WERI-Rb-1 (cell line): ENCODE data around the gene MS4A18.

Source experiments
- DNase-seq: peaks from one replicate; pipeline ENCODE4 v3.0.0-alpha.2; 2020
- H3K27ac ChIP-seq: fragments of 250-450 bp; sonication (Bioruptor Pico); 2 replicates; pipeline ENCODE4 v1.5.1; 2020; ENCODE audit warnings: mild to moderate bottlenecking, moderate library complexity
- H3K27me3 ChIP-seq: fragments of 250-450 bp; sonication (Bioruptor Pico); 2 replicates; pipeline ENCODE4 v1.5.1; 2021; ENCODE audit warnings: mild to moderate bottlenecking, low read depth, moderate library complexity; ENCODE audit not compliant: insufficient read depth, severe bottlenecking
- H3K36me3 ChIP-seq: fragments of 250-450 bp; sonication (Bioruptor Pico); 2 replicates; pipeline ENCODE4 v1.5.1; 2020; ENCODE audit warnings: mild to moderate bottlenecking, moderate library complexity
- H3K4me3 ChIP-seq: 2 replicates; pipeline ENCODE4 v1.5.1; 2011; ENCODE audit warnings: low read depth, mild to moderate bottlenecking, control low read depth, low read length
- H3K9me3 ChIP-seq: fragments of 250-450 bp; sonication (Bioruptor Pico); 2 replicates; pipeline ENCODE4 v1.5.1; 2021; ENCODE audit warnings: mild to moderate bottlenecking, moderate library complexity; ENCODE audit not compliant: severe bottlenecking
- CTCF ChIP-seq: IDR thresholded peaks from 2 replicates; pipeline ENCODE4 v1.5.1; 2011; ENCODE audit warnings: low read depth, mild to moderate bottlenecking, control low read depth, inconsistent platforms, low read length

MS4A18 gene

GRCh38 chr11:60720460-60720859 is 4.1 kb upstream of the MS4A18 start:
- no peak overlapping the region for H3K27ac ChIP-seq
- DNase-seq, result no peak
- H3K4me3 ChIP-seq, result no peak overlapping the region
- no peak for TF ChIP-seq CTCF
- H3K36me3 ChIP-seq, result no peaks in the 10 kb centered on the region
- H3K9me3 ChIP-seq, result peaks cover 3% of the 10 kb centered on the region
- H3K27me3 ChIP-seq, result peaks cover 21% of the 10 kb centered on the region

GRCh38 chr11:60725592-60725991 is 1.1 kb downstream of the MS4A18 start:
- no peaks in the 10 kb centered on the region for H3K36me3 ChIP-seq
- no peak for DNase-seq
- H3K4me3 ChIP-seq, result no peak overlapping the region
- no peaks in the 10 kb centered on the region for H3K9me3 ChIP-seq
- no peak overlapping the region for H3K27ac ChIP-seq
- H3K27me3 ChIP-seq, result peaks cover 31% of the 10 kb centered on the region
- TF ChIP-seq CTCF, result no peak

GRCh38 chr11:60731586-60731985 is 7.1 kb downstream of the MS4A18 start:
- no peak for TF ChIP-seq CTCF
- Histone ChIP-seq H3K27ac (no peak overlapping the region), H3K36me3 (no peaks in the 10 kb centered on the region), H3K9me3 (peaks cover 10% of the 10 kb centered on the region), H3K27me3 (peaks cover 13% of the 10 kb centered on the region), H3K4me3 (no peak overlapping the region)
- DNase-seq, result no peak

GRCh38 chr11:60734279-60734678 is 9.8 kb downstream of the MS4A18 start:
- TF ChIP-seq CTCF, result no peak
- H3K9me3 ChIP-seq, result peaks cover 10% of the 10 kb centered on the region
- no peak for DNase-seq
- H3K4me3 ChIP-seq, result no peak overlapping the region
- H3K36me3 ChIP-seq, result no peaks in the 10 kb centered on the region
- peaks cover 6% of the 10 kb centered on the region for H3K27me3 ChIP-seq
- no peak overlapping the region for H3K27ac ChIP-seq

- no peak overlapping the region for H3K27ac ChIP-seq
- no peaks in the 10 kb centered on the region for H3K36me3 ChIP-seq
- no peak for DNase-seq
- H3K27me3 ChIP-seq, result peaks cover 5% of the 10 kb centered on the region
- H3K9me3 ChIP-seq, result no peaks in the 10 kb centered on the region
- TF ChIP-seq CTCF, result peak; percentile 29; the same call in 1 of the 2 replicates
- H3K4me3 ChIP-seq, result no peak overlapping the region
Observed at GRCh38 chr11:60739114-60739513, 14.6 kb downstream of the MS4A18 start.

- Histone ChIP-seq H3K4me3 (no peak overlapping the region), H3K36me3 (no peaks in the 10 kb centered on the region), H3K27me3 (peaks cover 7% of the 10 kb centered on the region), H3K27ac (no peak overlapping the region), H3K9me3 (no peaks in the 10 kb centered on the region)
- DNase-seq, result no peak
- TF ChIP-seq CTCF, result no peak
Observed at GRCh38 chr11:60740573-60740972, 16.1 kb downstream of the MS4A18 start.
